NCI-H2081 treated with DMSO at 0.1 percent for 48 hours (cell line): ENCODE results near the gene KLC3.

Source experiments
- DNase-seq: peaks from one replicate; lab custom pipeline; 2025; lab: John Stamatoyannopoulos, UW

The KLC3 gene

DNA sequence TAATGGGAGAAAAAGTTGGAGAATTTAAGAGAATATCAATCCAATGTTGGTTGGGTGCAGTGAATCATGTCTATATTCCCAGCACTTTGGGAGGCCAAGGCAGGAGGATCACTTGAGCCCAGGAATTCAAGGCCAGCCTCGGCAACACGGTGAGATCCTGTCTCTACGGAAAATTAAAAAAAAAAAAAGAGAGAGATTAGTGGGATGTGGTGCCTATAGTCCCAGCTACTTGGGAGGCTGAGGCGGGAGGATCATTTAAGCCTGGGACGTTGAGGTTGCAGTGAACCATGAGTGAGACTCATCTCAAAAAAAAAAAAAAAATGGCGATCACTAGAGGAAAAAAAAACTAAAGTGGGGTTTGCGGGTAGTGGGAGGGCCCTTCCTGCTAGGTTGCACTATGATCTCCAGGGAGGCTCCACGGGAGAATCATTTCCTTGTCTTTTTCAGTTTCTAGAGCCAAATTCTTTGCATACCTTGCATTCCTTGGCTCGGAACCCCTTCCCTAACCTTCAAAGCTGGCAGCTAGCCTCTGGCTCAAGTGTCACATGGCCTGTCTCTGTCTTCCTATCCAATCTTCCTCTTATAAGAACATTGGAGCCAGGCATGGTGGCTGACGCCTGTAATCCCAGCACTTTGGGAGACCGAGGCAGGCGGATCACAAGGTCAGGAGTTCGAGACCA, 35.6 kb downstream of the KLC3 start:
- DNase-seq, result no peak

DNA sequence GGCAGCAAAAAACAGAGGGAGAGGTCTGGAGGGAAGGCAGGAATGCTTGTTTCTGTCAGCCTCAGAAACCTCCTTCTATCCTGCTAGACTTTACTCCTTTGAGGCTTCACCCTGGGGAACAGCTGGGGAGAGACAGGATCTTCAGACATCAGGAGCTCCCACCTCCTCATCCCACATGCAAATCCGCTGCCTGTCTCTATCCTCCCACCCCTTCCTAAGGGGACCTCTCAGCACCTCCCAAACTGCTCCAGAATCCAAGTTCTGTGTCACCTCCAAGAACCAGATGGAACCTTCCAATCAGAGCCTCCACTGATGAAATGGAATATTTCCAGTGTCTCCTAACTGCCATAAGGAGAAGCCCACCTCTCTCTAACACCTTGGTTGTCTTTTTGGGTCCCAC, 39.6 kb downstream of the KLC3 start:
- no peak for DNase-seq

DNA sequence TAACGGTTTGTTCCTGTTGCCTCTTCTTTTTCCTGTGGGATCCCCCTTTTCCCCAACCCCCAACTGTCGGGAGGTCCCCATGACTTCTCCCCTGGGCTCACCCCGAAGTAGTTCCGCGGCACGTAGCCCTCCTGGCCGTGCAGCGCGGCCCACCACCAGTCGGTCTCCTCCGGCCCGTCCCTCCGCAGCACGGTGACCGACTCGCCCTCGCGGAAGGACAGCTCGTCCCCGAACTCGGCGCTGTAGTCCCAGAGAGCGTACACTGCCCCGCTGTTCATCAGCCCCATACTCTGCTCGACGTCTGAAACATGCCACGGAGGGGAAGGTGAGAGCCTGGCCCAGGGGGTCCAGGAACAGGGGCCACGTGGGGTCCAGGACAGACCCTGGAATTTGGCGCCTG, 41.9 kb downstream of the KLC3 start:
- DNase-seq, result no peak

DNA sequence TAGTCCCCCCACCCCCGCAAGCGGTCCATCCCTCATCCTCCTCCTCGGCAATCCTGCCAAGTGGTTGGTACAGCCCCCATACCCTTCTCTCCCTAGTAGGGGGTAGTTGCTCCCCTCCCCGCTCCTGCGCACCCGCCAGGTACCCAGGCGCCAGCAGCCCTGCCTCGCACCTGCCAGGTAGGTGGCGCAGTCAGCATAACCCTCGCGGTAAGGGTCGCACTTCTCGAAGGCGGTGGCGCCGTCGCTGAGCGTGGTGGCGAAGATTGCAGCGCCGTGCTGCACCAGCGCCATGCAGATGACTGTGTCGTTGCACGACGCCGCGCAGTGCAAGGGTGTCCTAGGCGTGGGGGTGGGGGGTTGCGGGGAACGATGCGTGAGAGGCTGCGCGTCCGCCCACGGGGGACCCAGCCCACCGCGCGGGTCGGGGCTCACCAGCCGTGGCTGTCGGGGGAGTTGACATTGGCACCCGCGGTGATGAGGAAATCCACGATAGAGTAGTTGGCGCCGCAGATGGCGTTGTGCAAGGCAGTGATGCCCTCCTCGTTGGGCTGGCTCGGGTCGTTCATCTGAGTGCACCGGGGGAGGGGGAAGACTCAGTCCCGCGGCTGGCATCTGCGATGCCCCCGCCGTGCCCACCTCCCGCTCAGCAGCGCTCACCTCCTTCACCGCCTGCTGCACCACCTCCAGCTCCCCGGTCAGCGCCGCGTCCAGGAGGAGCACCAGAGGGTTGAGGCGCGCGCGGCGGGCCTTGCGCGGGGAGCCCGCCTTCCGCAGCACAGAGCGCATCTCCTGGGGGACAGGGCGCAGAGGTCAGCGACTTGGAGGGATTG, 45.1 kb downstream of the KLC3 start:
- DNase-seq, result no peak

DNA sequence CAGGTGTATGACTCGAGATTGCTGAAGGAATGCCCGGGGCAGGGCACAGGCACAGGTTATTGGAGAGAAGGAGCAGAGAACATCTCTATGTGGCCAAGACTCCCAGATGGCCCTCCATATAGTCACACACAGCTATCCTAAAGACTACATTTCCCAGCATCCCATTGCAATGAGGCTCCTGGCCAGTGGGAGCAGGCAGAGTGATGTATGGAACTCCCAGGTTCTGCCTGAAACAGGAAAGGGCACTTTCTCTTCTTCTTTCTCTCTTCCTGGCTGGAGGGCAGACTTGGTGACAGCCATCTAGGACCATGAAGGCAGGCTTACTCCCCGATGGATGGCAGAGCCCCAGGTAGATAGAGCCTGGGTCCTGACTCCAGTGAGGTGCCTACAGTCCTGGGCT, 50.8 kb downstream of the KLC3 start:
- DNase-seq, result no peak

DNA sequence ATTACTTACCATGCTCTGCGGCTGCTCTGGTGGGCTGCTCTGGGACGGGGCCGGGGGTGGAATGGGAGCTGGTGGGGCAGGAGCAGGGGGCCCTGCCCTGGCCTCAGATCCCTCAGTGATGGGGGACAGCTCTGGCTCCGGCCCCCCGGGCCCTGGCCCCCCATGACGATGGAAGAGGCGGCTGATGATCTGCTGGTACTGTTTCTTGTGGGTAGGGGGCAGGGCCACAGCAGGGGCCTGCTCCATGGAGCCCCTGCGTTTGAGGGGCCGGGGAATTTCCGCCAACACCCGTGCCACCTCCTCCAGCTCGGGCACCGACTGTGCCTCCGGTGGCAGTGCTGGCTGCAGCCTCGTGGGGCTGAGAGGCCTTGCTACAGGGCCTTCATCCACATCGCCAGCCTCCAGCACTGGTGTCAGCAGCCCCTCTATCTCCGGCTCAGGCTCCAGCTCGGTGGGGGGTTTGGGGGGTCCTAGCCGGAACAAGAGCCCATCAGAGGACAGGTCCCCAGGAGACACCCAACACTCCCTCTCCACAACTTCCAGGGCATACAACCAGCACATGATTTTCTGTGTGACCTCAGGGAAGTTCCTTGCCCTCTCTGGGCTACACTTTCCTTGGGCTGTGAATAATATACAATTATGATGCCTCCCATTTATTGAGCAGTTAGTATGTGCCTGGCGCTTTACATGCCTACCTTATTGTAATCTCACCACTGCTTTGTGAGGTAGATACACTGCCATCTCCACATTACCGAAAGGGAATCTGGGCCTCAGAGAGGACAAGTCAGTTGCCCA, 51.5 kb downstream of the KLC3 start:
- DNase-seq, result no peak

DNA sequence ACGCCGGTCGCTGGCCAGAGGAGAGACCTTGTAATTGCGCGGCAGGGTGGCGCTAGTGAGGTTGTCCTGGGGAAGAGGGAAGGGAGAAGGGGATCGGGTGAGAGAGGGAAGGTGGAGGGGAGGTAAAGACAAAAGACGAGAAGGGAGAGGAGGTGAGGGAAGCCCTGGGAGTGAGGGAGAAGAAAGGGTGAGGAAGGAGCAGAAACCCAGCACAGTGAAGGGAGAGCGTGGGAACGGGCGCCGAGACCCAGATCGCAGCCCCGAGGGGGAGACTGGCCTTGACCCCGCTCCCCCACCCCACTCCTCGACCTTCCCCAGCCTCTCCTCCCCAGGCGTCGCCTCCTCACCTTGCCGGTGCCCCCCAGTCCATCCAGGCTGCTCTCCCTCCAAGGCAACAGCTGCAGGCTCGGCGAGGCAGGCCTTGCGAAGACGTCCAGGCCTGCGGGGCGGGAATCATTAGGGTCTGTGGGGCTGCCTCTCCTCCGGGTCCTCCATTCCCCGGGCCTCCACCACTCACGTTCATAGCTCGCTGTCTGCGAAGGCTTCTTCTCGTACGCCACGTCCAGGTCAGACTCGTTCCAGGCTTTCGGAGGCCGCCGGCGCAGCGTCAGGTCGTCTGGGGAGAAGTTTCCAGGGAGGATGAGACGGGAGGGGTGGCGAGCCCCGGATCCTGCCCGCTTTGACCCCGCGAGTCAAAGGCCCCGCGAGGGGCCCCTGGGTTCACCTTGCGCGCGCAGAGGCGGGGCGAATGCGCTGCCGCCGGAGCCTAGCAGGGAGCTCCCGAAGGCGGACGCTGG, 55.5 kb downstream of the KLC3 start:
- DNase-seq, result no peak

DNA sequence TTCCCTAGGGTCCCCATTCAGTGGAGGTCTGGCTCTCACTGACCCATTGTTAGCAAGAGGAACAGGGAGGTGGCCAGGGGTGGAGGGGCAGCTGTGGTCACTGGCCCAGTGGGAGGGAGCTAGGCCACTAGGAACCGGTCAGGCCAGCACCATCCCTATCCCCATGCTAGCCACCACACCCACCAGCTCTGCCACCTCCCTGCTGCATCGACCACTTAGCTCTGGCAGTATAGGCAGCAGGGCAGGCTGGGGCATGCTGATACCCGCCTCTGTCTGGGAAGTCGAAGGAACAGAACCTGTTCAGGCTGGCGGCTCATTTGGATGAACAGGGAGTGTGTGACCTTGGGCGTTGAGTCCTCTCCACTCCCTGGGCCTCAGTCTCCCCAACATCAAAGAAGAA, 59.6 kb downstream of the KLC3 start:
- DNase-seq, result no peak
